Smooth muscle cell (in vitro differentiated cells): Measurements from ENCODE around the gene TOPBP1. TPM values are rescaled to one million over a fixed set of nuclear protein-coding genes. Genes with fewer than 3 reads are reported as not detected.

Experiments
- DNase-seq: peaks from one replicate; lab custom pipeline; 2025; ENCODE audit not compliant: unreplicated experiment; lab: John Stamatoyannopoulos, UW
- H2AFZ ChIP-seq: fragments of 200-600 bp; sonication (generic); 2 replicates; pipeline ENCODE4 v1.6.0; 2016; ENCODE audit warnings: antibody characterized with exemption, low read depth, mild to moderate bottlenecking
- H3F3A ChIP-seq: fragments of 200-600 bp; sonication (generic); 2 replicates; pipeline ENCODE4 v1.6.0; 2017; ENCODE audit warnings: antibody characterized with exemption, low read depth
- H3K27ac ChIP-seq: fragments of 200-600 bp; sonication (generic); 2 replicates; pipeline ENCODE4 v1.5.1; 2016; ENCODE audit warnings: low read depth, mild to moderate bottlenecking
- H3K27me3 ChIP-seq: fragments of 200-600 bp; sonication (generic); 2 replicates; pipeline ENCODE4 v1.6.1; 2016; ENCODE audit warnings: low read depth, mild to moderate bottlenecking
- H3K36me3 ChIP-seq: fragments of 200-600 bp; sonication (generic); 2 replicates; pipeline ENCODE4 v1.5.1; 2016; ENCODE audit warnings: low read depth
- H3K4me1 ChIP-seq: fragments of 200-600 bp; sonication (generic); 2 replicates; pipeline ENCODE4 v1.5.1; 2016; ENCODE audit warnings: low read depth
- H3K4me2 ChIP-seq: fragments of 200-600 bp; sonication (generic); 2 replicates; pipeline ENCODE4 v1.6.0; 2016; ENCODE audit warnings: mild to moderate bottlenecking
- H3K4me3 ChIP-seq: fragments of 200-600 bp; sonication (generic); 2 replicates; pipeline ENCODE4 v1.5.1; 2016; ENCODE audit warnings: mild to moderate bottlenecking
- H3K79me2 ChIP-seq: fragments of 200-600 bp; sonication (generic); 2 replicates; pipeline ENCODE4 v1.6.0; 2016; ENCODE audit warnings: low read depth, mild to moderate bottlenecking
- H3K9ac ChIP-seq: fragments of 200-600 bp; sonication (generic); 2 replicates; pipeline ENCODE4 v1.6.0; 2016; ENCODE audit warnings: low read depth
- H3K9me3 ChIP-seq: fragments of 200-600 bp; sonication (generic); replicated peaks from 2 replicates; pipeline ENCODE4 v1.5.1; 2016; ENCODE audit warnings: low read depth
- H4K20me1 ChIP-seq: fragments of 200-600 bp; sonication (generic); 2 replicates; pipeline ENCODE4 v1.6.0; 2016; ENCODE audit warnings: low read depth
- CTCF ChIP-seq: fragments of 200-600 bp; sonication (generic); IDR thresholded peaks from 2 replicates; pipeline ENCODE4 v1.5.1; 2017; ENCODE audit warnings: borderline replicate concordance, mild to moderate bottlenecking, antibody characterized with exemption; ENCODE audit not compliant: insufficient read depth, poor library complexity, severe bottlenecking
- WGBS: methylation state at CpG from one replicate; pipeline ENCODE4 v1.1.7; 2016; ENCODE audit warnings: low lambda C conversion rate; 5-methylcytosine and 5-hydroxymethylcytosine counted together
- polyA plus RNA-seq: library from polyadenylated mRNA; unstranded; fragments of >200 nt; fragmentation: Nextera tagmentation; extraction: Ambion mirVana; gene quantifications from 2 replicates; pipeline ENCODE4 v1.2.1, GENCODE V29; 2016
- total RNA-seq: library from RNA; depleted of rRNA; stranded (reverse); fragments of >200 nt; gene quantifications from 2 replicates; pipeline ENCODE4 v1.2.3, GENCODE V29; 2014

The TOPBP1 gene
- total and polyA plus RNA-seq, 2 experiments from 2014 or later: 8.3 to 27.5 TPM

GRCh38 chr3:133655731-133656515, 5.8 kb downstream of the TOPBP1 start:
- peaks cover 20% of the 10 kb centered on the region for H3K36me3 ChIP-seq
- peaks cover 28% of the 10 kb centered on the region for H3K79me2 ChIP-seq
- H2AFZ ChIP-seq: no peak overlapping the region
- TF ChIP-seq CTCF: no peak
- no peak overlapping the region for H3K4me3 ChIP-seq
- H3K27me3 ChIP-seq: no peaks in the 10 kb centered on the region
- no peak overlapping the region for H3K9ac ChIP-seq
- peaks cover 13% of the 10 kb centered on the region for H3K4me1 ChIP-seq
- no peaks in the 10 kb centered on the region for H4K20me1 ChIP-seq
- no peaks in the 10 kb centered on the region for H3F3A ChIP-seq
- no peak for DNase-seq
- no peak overlapping the region for H3K4me2 ChIP-seq
- H3K9me3 ChIP-seq: no peaks in the 10 kb centered on the region
- WGBS: 97% methylated on average over 4 of the region's 4 CpGs
- H3K27ac ChIP-seq: no peak overlapping the region

GRCh38 chr3:133649486-133650068, 12.2 kb downstream of the TOPBP1 start:
- Histone ChIP-seq H3K4me2 (no peak overlapping the region), H3K27me3 (no peaks in the 10 kb centered on the region), H4K20me1 (no peaks in the 10 kb centered on the region), H3K4me3 (no peak overlapping the region), H3K9ac (no peak overlapping the region), H2AFZ (no peak overlapping the region), H3K4me1 (peaks cover 4% of the 10 kb centered on the region), H3F3A (no peaks in the 10 kb centered on the region), H3K27ac (no peak overlapping the region), H3K79me2 (no peaks in the 10 kb centered on the region), H3K36me3 (peaks cover 7% of the 10 kb centered on the region), H3K9me3 (no peaks in the 10 kb centered on the region)
- no peak for TF ChIP-seq CTCF
- 92% methylated on average over 4 of the region's 4 CpGs for WGBS
- no peak for DNase-seq

- peaks cover 22% of the 10 kb centered on the region for H3K36me3 ChIP-seq
- H4K20me1 ChIP-seq: no peaks in the 10 kb centered on the region
- H3K9ac ChIP-seq: no peak overlapping the region
- no peaks in the 10 kb centered on the region for H3F3A ChIP-seq
- peak overlapping the region; percentile 37 for H3K27ac ChIP-seq
- no peak overlapping the region for H3K4me3 ChIP-seq
- H3K4me1 ChIP-seq: peaks cover 4% of the 10 kb centered on the region
- DNase-seq: no peak
- TF ChIP-seq CTCF: no peak
- no peaks in the 10 kb centered on the region for H3K79me2 ChIP-seq
- H3K4me2 ChIP-seq: no peak overlapping the region
- H3K27me3 ChIP-seq: no peaks in the 10 kb centered on the region
- WGBS: 83% methylated on average over 1 of the region's 1 CpG
- no peaks in the 10 kb centered on the region for H3K9me3 ChIP-seq
- no peak overlapping the region for H2AFZ ChIP-seq
These were observed 17.0 kb downstream of the TOPBP1 start for GRCh38 chr3:133644768-133645167.
